MM.1S (cell line): Measurements from ENCODE around the gene NTN1.

ENCODE experiments used
- DNase-seq: peaks from one replicate; pipeline ENCODE4 v3.0.0-alpha.2; 2015
- H2AFZ ChIP-seq: fragments of 300-600 bp; sonication (generic); 2 replicates; pipeline ENCODE4 v1.6.0; 2016; ENCODE audit warnings: antibody characterized with exemption, low read length
- H3F3A ChIP-seq: fragments of 300-600 bp; sonication (generic); 2 replicates; pipeline ENCODE4 v1.6.1; 2016; ENCODE audit warnings: mild to moderate bottlenecking, antibody characterized with exemption, low read length, moderate library complexity, mixed read lengths; ENCODE audit not compliant: insufficient read depth
- H3K27ac ChIP-seq: fragments of 300-600 bp; sonication (generic); 2 replicates; pipeline ENCODE4 v1.5.1; 2016; ENCODE audit warnings: mild to moderate bottlenecking, low read length
- H3K27me3 ChIP-seq: fragments of 300-600 bp; sonication (generic); replicated peaks from 2 replicates; pipeline ENCODE4 v1.6.0; 2016; ENCODE audit warnings: low read length; ENCODE audit not compliant: insufficient read depth
- H3K36me3 ChIP-seq: fragments of 300-600 bp; sonication (generic); replicated peaks from 2 replicates; pipeline ENCODE4 v1.6.1; 2016; ENCODE audit warnings: mild to moderate bottlenecking, low read length, mixed read lengths; ENCODE audit not compliant: insufficient read depth
- H3K4me1 ChIP-seq: fragments of 300-600 bp; sonication (generic); 2 replicates; pipeline ENCODE4 v1.6.1; 2016; ENCODE audit warnings: low read length, mixed read lengths
- H3K4me2 ChIP-seq: fragments of 300-600 bp; sonication (generic); 2 replicates; pipeline ENCODE4 v1.6.0; 2016; ENCODE audit warnings: low read depth, low read length
- H3K4me3 ChIP-seq: fragments of 300-600 bp; sonication (generic); 2 replicates; pipeline ENCODE4 v1.5.1; 2016; ENCODE audit warnings: low read length, mixed read lengths
- H3K79me2 ChIP-seq: fragments of 300-600 bp; sonication (generic); 2 replicates; pipeline ENCODE4 v1.6.1; 2016; ENCODE audit warnings: mixed run types, low read length, mixed read lengths
- H3K9ac ChIP-seq: fragments of 300-600 bp; sonication (generic); 2 replicates; pipeline ENCODE4 v1.6.1; 2016; ENCODE audit warnings: low read length, mixed read lengths
- H3K9me2 ChIP-seq: fragments of 300-600 bp; sonication (generic); replicated peaks from 2 replicates; pipeline ENCODE4 v1.6.1; 2016; ENCODE audit warnings: mild to moderate bottlenecking, low read length, mixed read lengths; ENCODE audit not compliant: insufficient read depth
- H3K9me3 ChIP-seq: fragments of 300-600 bp; sonication (generic); replicated peaks from 2 replicates; pipeline ENCODE4 v1.6.1; 2016; ENCODE audit warnings: mild to moderate bottlenecking, low read length, mixed read lengths; ENCODE audit not compliant: insufficient read depth
- H4K20me1 ChIP-seq: fragments of 300-600 bp; sonication (generic); 2 replicates; pipeline ENCODE4 v1.6.1; 2016; ENCODE audit warnings: mild to moderate bottlenecking, low read length, moderate library complexity, mixed read lengths; ENCODE audit not compliant: insufficient read depth
- CTCF ChIP-seq: fragments of 300-600 bp; sonication (generic); IDR thresholded peaks from 2 replicates; pipeline ENCODE4 v1.5.1; 2016; ENCODE audit warnings: antibody characterized with exemption, low read length, mixed read lengths
- EZH2 ChIP-seq: fragments of 300-600 bp; sonication (generic); optimal IDR thresholded peaks from 2 replicates; pipeline ENCODE3; 2017; ENCODE audit warnings: low read depth, mild to moderate bottlenecking, antibody characterized with exemption, low read length, mixed read lengths
- EZH2phosphoT487 ChIP-seq: fragments of 300-600 bp; sonication (generic); IDR thresholded peaks from 2 replicates; pipeline ENCODE4 v1.6.1; 2018; ENCODE audit warnings: antibody characterized with exemption, low read length

Gene NTN1

DNA sequence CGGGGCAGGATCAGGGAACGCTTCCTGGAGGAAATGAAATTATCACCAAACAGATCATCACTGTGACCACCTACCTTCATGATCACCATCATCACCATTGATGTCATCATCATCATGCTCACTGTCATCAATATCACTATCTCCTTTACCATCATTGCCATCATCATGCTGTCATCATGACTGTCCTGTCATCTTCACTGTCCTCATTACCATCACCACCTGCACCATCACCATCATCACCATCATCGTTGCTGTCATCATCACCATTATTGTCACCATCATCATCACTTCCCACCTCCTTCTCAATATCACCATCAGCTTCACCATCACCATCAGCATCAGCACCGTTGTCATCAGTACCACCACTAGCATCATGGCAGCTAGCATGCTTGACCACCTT is 65.3 kb downstream of the NTN1 start:
- H3K9ac ChIP-seq: no peak overlapping the region
- no peaks in the 10 kb centered on the region for H4K20me1 ChIP-seq
- H3K27ac ChIP-seq: no peak overlapping the region
- DNase-seq: no peak
- no peaks in the 10 kb centered on the region for H3F3A ChIP-seq
- H3K9me3 ChIP-seq: no peaks in the 10 kb centered on the region
- H3K9me2 ChIP-seq: no peaks in the 10 kb centered on the region
- H3K4me1 ChIP-seq: no peaks in the 10 kb centered on the region
- H3K27me3 ChIP-seq: peaks cover 29% of the 10 kb centered on the region
- H3K4me2 ChIP-seq: no peak overlapping the region
- no peak overlapping the region for H3K4me3 ChIP-seq
- H3K79me2 ChIP-seq: no peaks in the 10 kb centered on the region
- no peak for TF ChIP-seq EZH2phosphoT487
- H3K36me3 ChIP-seq: no peaks in the 10 kb centered on the region
- H2AFZ ChIP-seq: no peak overlapping the region

- Histone ChIP-seq H4K20me1 (no peaks in the 10 kb centered on the region), H3K9ac (no peak overlapping the region), H3F3A (no peaks in the 10 kb centered on the region), H2AFZ (no peak overlapping the region), H3K36me3 (no peaks in the 10 kb centered on the region), H3K27ac (no peak overlapping the region), H3K4me1 (no peaks in the 10 kb centered on the region), H3K79me2 (no peaks in the 10 kb centered on the region), H3K27me3 (peaks cover 29% of the 10 kb centered on the region), H3K9me3 (no peaks in the 10 kb centered on the region), H3K4me3 (no peak overlapping the region), H3K4me2 (no peak overlapping the region), H3K9me2 (no peaks in the 10 kb centered on the region)
- TF ChIP-seq EZH2phosphoT487 (no peak), CTCF (no peak), EZH2 (no peak)
- no peak for DNase-seq
These were observed 66.6 kb downstream of the NTN1 start for GRCh38 chr17:9087921-9088320.

DNA sequence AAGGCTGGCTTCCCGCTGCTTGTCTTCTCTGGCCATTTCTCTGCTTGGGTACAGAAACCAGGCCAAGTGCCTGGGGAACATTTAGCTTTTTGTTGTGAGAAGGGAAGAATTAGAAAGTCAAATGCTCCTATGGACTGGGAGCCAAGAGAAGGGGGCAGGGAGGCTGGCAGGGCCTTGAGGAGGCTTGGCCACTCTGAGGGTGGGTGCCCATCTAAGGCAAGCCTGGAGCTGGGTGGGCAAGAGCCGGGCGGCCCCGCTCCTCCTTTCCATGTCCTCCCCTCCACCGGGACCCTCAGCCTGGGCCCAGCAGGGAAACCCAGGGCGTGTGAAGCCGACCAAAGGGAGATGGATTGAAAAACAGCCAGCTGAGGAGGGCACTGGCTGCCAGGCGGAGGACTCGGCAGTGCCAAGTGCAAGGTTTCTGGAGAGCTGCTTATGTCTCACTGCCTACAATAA is 69.4 kb downstream of the NTN1 start:
- no peaks in the 10 kb centered on the region for H3K4me1 ChIP-seq
- H3K9ac ChIP-seq: no peak overlapping the region
- H3K36me3 ChIP-seq: no peaks in the 10 kb centered on the region
- no peaks in the 10 kb centered on the region for H3F3A ChIP-seq
- DNase-seq: no peak
- H4K20me1 ChIP-seq: no peaks in the 10 kb centered on the region
- H3K27me3 ChIP-seq: peaks cover 32% of the 10 kb centered on the region
- H3K4me3 ChIP-seq: no peak overlapping the region
- no peak overlapping the region for H3K27ac ChIP-seq
- TF ChIP-seq EZH2phosphoT487: no peak
- TF ChIP-seq CTCF: no peak
- TF ChIP-seq EZH2: no peak
- H3K4me2 ChIP-seq: no peak overlapping the region
- H3K79me2 ChIP-seq: no peaks in the 10 kb centered on the region
- H3K9me2 ChIP-seq: no peaks in the 10 kb centered on the region
- H2AFZ ChIP-seq: no peak overlapping the region
- no peaks in the 10 kb centered on the region for H3K9me3 ChIP-seq

- no peak overlapping the region for H3K9ac ChIP-seq
- no peaks in the 10 kb centered on the region for H3F3A ChIP-seq
- H4K20me1 ChIP-seq: no peaks in the 10 kb centered on the region
- DNase-seq: no peak
- H3K4me2 ChIP-seq: no peak overlapping the region
- no peak overlapping the region for H3K4me3 ChIP-seq
- peaks cover 25% of the 10 kb centered on the region for H3K27me3 ChIP-seq
- H3K27ac ChIP-seq: no peak overlapping the region
- no peak for TF ChIP-seq EZH2
- no peak for TF ChIP-seq EZH2phosphoT487
- TF ChIP-seq CTCF: no peak
- H2AFZ ChIP-seq: no peak overlapping the region
- H3K9me2 ChIP-seq: no peaks in the 10 kb centered on the region
- no peaks in the 10 kb centered on the region for H3K36me3 ChIP-seq
- H3K79me2 ChIP-seq: no peaks in the 10 kb centered on the region
- H3K9me3 ChIP-seq: no peaks in the 10 kb centered on the region
- no peaks in the 10 kb centered on the region for H3K4me1 ChIP-seq
These were observed 72.9 kb downstream of the NTN1 start for GRCh38 chr17:9094193-9094592.
